ENCODE measurements around the gene BAAT.

The BAAT gene

DNA sequence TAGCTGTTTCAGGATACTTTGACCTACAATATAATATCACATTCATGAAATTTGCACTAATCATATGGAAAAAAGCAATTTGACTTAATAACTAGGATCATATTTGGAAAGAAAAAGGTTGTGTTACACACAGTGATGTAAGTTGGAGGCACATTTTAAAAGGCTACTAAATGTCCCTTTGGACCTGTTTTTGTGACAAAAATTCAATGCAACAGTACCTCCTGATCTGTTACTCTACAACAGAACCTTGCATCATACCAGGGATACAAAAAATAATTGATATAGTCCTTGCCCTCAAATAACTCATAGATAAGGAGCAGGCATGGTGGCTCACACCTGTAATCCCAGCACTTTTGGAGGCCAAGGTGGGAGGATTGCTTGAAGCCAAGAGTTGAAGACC lies 67.1 kb downstream of the BAAT start:
- DNase-seq (ENCODE audit: low read depth in 3 of 3), result no peak

DNA sequence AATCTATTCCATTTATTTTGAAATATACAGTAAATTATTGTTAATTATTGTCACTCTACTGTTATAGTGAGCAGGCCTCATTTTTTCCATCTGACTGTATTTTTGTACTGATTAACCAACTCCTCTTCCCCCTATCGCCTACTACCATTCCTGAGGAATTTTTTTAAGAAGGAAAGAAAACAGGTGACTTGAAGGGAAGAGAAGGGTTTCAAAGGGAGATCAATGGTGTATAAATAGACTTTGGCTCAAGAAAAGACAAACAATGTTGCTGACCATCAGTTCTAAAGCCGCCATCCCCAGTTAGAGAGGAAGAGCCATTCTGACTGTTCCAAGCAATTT lies 69.7 kb downstream of the BAAT start:
- no peak for DNase-seq (ENCODE audit: low read depth in 3 of 3)

DNA sequence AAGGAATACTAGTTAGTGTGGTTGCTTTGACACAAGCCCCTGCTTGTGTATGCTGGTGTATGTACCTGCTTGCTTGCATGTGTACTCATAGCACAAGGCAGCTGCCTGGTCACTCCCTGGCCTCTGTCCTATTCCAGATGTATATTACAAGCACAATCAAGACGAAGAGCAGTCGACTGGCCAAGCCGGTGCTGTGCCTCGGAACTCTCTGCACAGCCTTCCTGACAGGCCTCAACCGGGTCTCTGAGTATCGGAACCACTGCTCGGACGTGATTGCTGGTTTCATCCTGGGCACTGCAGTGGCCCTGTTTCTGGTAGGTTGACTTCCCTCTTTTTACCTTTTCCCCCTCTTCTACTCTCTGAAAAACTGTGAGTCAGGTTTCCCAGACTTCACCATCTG lies 72.1 kb downstream of the BAAT start:
- DNase-seq (ENCODE audit: low read depth in 3 of 3), result no peak

DNA sequence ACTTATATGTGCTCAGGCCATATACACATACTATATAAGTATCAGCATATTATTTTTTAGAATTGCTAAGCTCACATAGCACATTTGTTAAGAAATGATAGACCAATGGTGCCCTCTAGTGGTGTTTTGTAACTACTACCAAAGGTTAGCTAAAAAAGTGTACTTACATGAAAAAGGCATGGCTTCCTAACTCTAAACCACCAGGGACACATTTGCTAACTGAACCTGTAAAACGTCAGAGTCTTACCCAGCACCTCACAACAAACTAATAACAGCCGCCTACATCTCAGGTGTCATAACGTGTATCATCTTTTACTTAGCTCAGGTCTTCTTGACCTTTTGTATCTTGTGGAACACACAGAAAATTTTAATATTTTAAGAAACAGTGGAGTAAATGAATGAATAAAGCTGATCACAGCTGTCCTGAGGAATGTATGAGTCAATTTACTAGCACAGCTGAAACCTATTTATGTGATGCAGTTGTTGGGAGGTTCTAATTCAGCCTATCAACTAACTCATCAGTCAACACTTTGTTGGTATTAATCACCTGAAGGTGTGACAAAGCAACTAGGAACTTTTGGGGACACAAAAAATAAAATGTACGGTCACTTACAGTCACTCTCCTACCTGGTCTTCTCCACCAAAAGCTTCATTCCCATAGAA lies 72.9 kb downstream of the BAAT start:
- DNase-seq (ENCODE audit: low read depth in 3 of 3), result no peak

DNA sequence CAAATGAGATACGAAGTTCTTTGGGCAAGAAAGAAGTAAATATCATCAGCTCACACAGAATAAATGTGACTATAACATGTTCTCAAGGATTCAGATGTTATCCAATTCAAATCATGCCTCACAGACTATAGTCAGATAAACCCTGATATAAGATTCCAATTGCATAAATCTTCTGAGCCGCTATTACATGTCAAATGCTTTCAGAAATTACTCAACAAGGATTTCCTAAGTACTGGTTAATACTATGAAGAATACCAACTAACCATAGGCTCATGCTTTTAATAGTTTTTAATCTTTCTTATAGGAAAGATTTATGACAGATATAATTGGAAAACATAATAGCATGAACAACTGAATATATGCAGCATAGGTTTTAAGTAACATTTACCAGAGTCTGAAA lies 73.6 kb downstream of the BAAT start:
- DNase-seq (ENCODE audit: low read depth in 3 of 3), result no peak

Data from stimulated activated CD4-positive, alpha-beta T cell treated with anti-CD3 and anti-CD28 coated beads, TNF-alpha, amount 100 ng/mL, for 4 hours (primary cell).